Measurements from ENCODE around the gene GMPR2.

The GMPR2 gene

DNA sequence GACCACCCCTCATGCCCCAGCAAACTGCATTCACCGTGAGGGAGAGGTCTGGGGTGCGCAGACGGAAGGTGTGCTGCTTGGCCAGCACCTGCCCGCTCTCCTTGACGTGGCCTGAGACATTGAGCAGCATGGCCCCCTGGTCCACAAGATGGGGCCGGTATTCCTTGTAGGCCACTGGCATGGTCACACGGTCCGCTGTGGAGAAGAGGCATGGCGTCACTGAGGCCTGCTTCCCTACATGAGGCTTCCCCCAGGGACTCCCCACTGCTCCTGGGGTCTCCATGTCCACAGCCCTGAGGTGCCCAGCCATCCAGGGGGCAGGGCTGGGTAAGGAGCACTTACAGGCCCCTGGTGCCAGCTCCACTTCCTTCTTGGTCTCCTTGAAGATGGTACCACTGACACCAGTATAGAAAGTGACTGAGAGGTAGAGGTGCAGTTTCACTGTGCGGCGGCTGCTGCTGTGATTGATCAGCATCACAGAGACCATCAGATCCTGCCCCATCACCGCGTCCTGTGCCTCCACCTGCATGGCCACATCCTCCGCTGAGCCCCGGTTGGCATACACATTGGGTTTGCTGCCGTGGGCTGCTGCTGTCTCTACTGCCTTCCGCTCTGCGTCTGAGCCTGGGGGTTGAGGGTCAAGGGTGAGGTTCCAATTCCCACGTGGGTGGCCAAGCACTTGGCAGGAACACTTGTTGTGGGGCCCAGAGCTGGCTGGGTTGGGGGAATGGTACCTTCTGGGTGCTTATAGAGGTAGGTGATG is 22.1 kb downstream of the GMPR2 start:
- DNase-seq, result no peak

DNA sequence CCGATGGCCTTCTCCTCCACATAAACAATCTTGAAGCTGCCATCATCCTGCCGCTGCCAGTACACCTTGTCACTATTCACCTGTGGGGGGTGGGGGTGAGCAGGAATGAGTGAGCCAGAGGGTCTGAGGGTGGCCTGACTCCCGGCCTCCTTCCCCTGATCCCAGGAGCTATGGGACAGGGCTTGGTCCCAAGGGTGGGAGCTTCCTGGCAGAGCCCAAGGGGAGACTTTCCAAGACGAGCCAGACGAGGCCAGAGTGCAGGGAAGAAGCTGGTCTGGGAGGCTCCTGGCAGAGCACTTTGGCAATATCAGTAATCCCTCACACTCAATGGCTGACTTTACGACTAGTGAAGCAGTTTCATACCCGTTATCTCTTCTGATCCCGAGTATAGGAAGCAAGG is 22.7 kb downstream of the GMPR2 start:
- DNase-seq, result no peak

GRCh38 chr14:24255931-24256711 is 23.4 kb downstream of the GMPR2 start:
- no peak for DNase-seq

GRCh38 chr14:24256960-24257359 is 24.2 kb downstream of the GMPR2 start:
- DNase-seq, result no peak

GRCh38 chr14:24258119-24258518 is 25.4 kb downstream of the GMPR2 start:
- no peak for DNase-seq

- no peak for DNase-seq
Measured at GRCh38 chr14:24258548-24259265, 26.0 kb downstream of the GMPR2 start.

DNA sequence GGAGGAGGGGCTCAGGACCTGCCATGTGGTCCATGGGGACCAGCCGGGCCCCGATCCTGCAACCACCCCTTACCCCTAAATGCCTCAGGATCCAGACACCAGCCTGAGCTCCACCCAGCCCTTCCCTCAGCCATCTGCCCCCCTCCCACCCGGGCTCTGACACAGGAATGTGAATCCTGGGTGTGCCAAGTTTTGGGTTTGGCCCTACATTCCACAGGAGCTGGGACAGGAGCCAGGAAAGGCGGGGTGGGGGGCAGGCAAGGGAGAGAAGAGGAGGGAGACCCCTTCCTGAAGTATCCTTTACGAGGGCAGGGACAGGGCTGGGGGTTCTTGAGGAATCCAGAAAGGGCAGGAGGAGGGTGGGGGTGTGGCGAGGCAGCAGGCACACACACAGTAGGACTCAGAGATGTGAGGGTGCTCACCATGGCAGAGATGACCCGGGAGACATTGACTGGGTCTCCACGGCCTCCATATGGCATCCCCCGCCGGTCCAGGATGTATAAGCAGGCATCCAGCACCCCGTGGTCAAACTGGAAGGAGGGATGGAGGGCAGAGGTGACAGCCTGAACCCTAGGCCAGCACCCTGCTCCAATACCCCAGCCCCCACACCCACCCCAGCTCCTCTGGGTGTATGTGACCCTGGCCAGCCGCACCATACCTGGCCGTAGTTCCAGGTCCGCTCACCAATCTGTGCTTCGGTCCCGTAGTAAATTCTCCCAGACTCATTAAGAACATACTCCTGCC is 26.7 kb downstream of the GMPR2 start:
- no peak for DNase-seq

DNA sequence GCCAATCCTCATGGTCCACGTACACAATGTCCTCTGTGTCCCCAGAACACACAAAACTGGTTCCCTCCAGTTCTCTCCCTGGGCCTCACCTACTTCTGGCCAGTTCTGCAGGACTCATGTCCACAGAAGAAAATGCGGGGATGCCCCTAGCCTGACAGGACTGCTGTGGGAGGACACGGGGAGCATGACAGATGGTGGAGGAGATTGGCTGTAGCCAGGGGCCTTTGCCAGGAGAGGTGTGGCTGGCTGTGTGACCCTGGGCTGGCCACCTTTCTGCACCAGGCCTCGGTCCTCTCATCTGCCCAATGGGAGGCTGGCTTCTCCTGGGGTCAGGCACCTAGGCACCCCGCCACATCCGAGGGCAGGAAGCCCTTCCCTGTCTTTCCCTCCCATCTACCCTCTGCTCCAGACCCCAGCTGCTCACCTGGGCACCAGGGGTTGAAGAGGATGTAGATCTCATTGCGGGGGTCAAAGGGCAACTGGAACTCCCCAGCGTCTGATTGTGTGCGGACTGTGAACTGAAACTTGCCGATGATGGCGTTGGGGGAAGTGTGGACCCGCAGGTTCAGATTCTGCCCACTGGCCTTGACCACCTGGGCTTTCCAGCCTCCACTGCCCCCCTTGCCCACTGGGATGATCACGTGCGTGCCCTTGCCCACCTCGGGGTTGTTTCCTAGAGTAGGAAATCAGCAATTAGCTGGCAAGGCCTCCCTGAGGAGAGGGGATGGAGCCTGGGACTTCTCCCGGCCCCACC is 27.5 kb downstream of the GMPR2 start:
- DNase-seq, result no peak

- DNase-seq, result no peak
Measured at GRCh38 chr14:24260780-24261157, 28.0 kb downstream of the GMPR2 start.

DNA sequence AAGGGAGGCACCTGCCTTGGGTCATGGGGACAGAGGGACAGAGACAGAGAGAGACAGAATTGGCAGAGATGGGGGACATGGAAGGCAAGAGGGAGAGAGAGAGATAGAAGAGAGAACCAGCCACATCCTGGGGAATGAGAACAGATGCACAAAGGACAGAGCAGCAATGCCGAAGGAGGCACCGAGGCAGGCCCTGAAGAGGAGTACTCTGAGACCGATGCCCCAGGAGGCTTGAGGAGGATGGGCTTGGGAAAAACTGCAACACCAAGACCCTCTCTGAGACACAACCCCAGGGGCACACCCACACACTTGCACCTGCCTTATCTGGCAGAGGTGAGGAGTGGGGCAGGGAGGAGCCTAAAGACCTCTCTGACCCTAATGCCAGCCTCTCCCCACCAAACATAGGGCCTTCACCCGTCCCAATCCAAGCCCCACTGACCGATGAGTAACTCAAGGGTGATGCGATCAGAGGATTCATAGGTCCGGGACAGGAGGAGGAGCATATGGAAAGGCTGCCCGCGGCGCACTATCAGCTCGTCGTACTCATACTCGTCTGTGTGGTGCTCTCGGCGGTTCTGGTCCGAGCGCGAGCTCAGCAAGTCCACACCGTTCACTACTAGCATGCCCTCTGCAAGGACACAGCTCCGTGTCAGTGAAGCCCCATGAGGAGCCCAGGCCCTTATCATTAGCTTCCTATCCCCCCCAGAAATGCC is 28.7 kb downstream of the GMPR2 start:
- no peak for DNase-seq

DNA sequence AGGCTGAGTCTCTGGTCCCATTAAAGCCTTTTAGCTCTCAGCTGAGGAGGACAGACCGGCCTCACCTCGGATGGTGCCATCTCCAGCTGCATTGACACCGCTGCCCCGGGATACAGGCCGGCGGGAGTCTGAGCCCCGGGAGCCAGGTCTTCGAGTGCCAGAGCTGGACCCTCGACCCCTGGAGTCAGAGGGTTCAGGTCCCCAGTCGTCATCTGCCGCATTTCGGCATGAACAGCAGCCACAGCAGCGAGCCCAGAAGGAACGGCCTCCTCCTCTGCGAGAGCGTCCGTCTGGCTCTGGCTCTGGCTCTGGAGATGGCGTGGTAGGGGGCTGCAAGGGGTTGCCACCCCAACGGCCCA is 29.2 kb downstream of the GMPR2 start:
- DNase-seq, result no peak

- DNase-seq, result no peak
Measured at GRCh38 chr14:24262821-24263733, 30.3 kb downstream of the GMPR2 start, which contains the start of gene TGM1. TGM1 (minus strand) TSS chr14:24263177; CDS start chr14:24262352, 825 bp downstream.

GRCh38 chr14:24263848-24264247 is 31.1 kb downstream of the GMPR2 start:
- no peak for DNase-seq

- no peak for DNase-seq
Measured at GRCh38 chr14:24264298-24264697, 31.6 kb downstream of the GMPR2 start.

DNA sequence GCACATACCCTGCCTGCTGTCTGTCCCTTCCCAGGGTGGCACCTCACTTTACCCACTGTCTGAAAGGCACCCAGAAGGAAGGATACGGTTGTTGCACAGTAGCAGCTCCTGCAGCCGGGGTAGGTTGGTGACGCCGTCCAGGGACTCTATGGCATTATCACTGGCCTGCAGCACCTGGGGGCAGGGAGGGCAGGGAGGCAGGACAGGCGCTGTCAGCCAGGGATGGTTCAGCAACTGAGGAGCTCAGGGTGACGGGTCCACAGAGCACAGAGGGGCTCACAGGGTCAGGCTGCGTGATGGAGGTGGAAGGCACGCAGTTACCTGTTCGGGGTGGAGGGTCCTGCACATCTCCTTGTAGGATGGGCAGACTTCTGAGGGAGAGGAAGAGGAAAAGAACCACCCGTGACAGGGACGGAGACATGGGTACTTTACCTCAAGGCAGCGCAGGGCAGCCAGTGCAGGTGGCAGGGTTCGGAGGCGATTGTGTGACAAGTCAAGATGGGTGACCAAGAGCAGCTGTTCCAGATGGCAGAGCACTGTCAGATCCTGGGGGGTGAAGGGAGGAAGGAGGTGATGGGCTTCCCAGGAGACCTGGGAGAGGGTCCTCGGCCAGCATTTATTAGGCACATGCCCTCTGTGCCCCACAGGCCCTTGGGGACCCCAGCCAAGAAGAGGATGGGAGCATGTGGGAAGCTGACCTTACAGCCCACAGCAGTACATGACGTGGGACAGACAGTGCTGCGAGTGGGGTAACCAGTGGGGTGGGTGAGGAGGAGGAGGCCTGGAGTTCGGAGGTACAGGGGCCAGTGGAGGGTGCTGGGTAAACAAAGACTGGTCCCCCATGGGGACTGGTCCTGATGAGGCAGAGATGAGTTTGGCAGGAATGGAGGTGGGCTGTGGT is 33.9 kb downstream of the GMPR2 start:
- DNase-seq, result no peak

GRCh38 chr14:24267516-24267915 is 34.8 kb downstream of the GMPR2 start:
- DNase-seq, result no peak

DNA sequence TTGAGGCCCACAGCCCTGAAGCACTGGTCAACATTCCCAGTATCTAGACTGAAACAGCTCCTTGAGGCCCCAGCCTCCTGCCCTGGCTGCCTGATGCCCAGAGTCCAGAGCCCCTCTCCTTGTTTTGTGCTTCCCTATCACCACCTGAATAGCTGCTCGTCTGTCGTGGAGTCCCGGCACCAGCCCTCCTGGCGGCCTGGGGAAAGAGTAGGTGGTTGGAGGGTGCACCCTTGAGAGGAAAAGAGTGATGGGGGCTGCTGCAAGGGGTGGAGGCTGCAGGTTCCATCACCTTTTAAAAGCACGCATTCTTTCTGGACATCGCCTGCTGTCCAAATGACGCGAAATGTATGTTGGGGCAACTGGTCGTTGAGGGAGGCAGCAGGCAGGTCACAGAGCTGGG is 35.5 kb downstream of the GMPR2 start:
- DNase-seq, result no peak

DNA sequence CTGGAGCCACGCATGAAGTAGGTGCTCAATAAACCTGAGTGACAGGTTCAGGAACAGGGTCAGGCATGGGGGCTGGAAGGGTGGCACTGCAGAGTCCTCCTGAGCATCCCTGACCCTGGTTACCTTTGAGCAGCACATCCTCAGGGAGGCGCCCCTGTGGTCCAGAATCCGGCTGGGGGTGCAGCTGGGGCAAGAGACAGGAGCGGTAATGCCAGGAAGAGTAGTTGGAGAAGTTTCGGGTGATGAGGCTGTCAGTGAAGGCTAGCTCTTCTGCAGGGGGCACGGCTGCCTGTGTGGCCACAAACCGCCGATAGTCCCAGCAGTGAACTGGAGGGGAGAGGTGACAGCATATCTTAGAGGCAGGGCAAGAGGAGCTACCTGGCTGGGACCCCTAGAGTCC is 36.6 kb downstream of the GMPR2 start:
- no peak for DNase-seq

DNA sequence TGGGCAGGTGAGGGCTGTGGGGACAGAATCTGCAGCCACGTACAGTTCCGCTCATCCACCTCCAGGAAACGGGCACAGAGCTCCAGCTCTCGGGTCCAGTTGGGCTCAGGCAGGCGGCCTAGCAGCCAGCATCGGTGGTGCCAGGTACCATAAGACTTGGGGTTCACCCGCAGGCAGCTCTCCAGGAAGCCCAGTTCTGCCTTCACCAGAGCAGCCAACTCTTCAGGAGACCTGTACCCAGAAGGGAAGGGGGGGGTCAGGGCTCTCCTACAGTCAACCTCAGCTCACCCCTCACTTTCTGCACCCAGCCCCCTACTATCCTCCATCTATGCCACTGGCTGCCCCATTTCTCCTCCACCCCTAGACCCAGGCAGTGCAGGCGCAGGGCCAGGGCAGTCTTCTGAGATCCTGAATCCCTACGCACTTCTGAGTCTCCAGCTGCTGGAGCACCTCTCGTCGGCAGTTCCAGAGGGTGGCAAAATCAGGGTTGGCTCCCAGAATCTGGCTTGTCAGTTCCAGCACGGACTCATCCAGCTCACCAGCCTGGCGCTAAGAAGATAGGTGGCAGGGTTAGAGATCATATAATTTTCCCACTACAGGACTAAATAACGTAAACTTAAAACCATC is 37.3 kb downstream of the GMPR2 start:
- DNase-seq, result no peak

All from NCI-H2171 treated with DMSO at 0.1 percent for 48 hours (cell line).